NCI-H1694 treated with DMSO at 0.1 percent for 48 hours (cell line): ENCODE measurements around the gene ZCCHC18.

Experiments used
- DNase-seq: peaks from one replicate; lab custom pipeline; 2025; lab: John Stamatoyannopoulos, UW

ZCCHC18 gene

DNA sequence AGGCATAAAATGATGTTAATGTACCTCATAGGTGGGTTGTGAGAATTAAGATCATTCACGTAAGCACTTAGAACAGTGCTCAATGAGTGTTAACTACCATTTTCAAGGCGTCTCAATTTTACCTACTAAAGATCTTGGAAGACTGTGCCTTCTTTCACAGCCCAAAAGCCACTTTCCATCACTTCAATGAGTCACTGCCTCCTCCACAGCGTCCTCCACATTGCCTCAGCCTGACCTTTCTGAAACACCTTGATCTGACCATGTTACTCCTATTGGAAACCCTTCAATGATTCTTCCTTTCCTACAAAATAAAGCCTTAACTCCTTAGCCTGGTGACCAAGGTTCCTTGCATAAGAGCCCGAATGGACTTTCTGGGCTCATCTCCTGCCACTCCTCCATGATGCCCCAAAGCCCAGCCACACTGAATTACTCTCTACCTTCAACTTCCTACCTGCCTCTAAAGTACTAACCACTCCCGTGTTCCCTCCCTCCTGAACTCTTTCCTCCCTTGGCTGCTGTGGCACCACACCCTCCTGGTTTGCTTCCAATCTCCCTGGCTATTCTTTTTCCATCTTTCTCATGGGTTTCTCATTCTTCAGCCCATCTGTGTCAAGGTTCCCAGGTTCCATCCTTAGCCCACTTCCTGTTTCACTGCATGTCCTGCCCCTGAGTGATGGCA, 22.4 kb downstream of the ZCCHC18 start:
- no peak for DNase-seq

DNA sequence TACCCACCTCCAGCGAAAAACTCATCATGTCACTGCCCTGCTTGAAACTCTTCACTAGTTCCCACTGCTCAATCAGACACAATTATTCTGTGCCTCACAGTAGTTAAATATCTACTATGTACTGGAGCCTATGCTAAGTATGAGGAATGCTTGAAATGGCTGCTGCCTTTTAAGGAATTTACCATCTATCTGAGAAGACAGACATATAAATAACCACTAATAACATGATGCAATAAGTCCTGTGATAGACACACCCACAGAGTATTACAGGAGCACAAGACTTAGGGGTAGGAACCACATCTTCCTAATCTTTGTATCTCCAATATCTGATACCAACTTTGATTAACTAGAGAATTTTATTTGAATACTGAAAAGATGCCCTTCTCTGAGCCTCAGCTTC, 23.4 kb downstream of the ZCCHC18 start:
- DNase-seq = no peak

DNA sequence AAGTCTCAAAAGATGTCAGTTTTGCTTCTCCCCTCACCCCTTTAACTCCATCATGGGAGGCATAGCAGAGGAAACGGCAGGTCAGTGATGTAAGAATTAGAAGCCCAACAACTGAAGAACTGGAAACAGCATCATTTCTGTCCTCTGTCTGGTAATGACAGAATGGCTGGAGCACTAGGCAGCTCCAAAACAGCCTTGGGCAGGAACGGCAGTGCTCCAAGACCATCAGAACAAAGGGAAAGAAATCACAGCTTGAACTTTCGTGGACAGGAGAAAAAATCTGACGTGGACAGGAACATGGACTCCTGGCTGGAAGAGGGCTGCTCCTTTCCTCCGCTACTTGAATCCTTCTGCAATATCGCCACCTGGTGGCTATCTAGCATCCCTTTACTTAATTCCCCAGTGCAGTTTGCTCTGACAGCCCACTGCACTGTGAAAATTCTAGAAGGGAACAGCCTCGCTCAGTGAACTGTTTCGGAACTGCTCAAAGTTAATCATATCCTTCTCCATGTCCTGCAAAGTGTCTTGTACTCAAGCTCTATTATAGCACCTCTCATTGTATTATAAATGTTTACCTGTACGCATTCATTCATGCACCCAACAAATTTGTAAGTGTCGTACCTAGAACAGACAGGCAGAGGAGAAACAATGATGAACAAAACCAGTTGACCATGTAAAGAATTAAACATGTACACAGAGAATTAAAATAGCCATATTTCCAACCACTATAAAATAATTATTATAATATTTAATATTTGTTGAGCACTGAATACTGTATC, 24.1 kb downstream of the ZCCHC18 start:
- DNase-seq = peak; percentile 80

DNA sequence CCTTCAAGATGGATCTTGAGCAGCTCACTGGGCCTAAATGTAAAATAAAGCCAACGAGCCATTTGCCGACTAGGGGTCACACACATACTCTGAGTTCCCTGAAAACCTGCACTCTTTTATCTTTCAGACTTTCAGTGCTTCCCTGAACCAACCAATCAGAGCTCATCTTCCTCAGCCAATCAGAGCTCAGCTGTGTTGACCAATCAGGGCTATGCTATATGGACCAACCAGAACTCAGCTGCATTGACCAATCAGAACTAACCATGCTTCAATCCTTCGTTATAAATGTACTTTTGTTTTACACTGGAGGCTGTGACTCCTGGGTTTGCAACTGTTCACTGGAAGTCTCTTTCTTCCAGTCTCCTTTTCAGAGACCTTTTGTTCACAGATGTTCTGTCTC, 25.2 kb downstream of the ZCCHC18 start:
- DNase-seq = no peak

DNA sequence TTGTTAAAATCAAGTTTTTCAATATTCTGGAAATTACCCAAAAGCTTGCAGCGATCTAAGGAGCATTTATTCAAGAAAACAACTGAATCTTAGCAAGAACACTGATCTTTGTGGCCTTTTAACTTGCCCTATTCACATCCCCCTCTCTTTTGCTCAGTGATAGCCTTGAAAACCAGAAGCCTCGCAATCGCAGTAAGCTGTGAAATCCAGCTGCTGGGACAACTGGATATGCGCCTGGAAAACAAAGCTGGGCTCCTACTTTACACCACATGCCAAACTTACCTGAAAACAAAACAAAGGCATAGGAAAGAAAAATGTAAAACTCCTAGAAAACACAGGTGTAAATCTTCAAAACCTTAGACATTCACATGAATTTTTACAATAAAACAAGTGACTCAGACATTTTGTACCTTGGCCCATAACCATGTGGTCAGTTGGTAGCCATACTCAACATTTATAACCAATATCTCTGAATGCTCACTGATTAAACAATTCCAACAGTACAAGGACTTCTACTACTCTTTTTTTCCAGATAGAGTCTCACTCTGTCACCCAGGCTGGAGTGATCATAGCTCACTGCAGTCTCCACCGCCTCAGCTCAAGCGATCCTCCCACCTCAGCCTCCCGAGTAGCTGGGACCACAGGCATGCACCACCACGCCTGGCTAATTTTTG, 28.9 kb downstream of the ZCCHC18 start:
- no peak for DNase-seq

DNA sequence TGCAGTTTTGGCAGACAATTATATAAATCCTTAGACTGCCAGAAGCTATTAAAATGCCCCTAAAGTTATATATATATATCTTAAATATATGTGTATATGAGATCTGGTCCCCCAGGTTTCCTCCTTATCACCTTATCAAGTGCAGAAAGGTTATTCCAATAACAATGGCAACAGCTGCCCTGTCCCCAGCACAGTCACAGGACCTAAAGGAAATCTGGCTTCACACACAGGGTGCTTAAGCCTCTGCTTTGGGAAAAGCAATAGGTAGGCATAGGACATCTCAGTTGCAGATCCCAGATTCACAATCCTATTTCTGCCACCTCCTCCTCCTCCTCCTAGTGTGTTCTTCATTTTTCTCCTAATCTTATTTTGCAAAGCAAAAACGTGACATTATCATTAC, 38.7 kb downstream of the ZCCHC18 start:
- no peak for DNase-seq

DNA sequence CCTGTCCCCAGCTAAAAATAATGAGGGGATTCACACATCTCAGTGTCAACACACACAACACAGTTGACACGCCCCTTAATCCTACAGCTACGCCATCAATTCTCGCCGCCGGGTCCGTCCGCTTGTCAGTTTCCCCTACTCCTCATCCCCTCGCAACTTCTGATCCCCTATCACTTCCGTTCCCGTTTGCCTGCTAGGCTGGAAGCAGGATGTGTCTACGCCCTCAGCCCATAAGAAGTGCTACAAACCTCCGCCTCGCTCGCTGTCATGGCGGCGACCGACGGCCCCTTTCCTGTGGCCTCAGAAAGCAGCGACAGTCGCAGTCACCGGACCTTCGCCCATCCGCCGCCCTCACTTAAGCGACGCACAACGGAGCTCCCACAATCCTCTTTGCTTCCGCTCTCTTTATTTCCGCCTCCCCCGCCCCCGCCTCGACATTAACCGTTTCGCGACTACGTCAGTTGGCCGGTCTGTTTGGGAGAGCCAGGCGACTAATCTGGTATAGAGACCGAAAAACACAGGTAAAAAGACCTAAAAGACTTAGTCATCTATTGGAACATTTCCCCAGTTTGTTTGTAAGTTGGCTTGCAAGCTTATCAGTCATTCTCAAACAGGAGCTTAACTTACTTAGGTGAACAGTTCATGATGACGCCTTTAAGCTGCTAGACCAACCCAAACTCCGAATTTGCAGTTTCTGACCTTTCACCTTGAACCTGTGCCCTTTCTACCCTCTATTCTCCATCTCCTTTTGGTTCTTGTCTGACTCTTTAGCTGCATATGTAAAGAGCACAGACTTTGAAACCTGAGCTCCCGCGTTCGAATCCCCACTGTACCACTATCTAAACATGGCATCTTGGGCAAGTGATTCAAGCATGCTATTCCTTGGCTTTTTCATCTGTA, 44.6 kb downstream of the ZCCHC18 start, which contains the start of gene SLC25A53:
SLC25A53 (minus strand) TSS at position 380 of the 900 bp plus-strand sequence. CDS start 51,752 bp downstream, outside the sequence.
- DNase-seq = peak; percentile 85
